Stomach (tissue), 9 donors: Measurements from ENCODE around the gene RARG. TPM values are rescaled to one million over a fixed set of nuclear protein-coding genes. Genes with fewer than 3 reads are reported as not detected.

Experiments used
- DNase-seq, 2 donors: peaks; one replicate each; pipeline versions ENCODE4 v3.0.0 to v3.0.0-alpha.2; 2013 to 2019
- H3K27ac ChIP-seq, 5 donors: fragments of 200-600 bp in 4 of 5; sonication (generic) in 4 of 5; one replicate each; pipeline ENCODE4 v1.5.1; 2013 to 2019; ENCODE audit warnings: mild to moderate bottlenecking in 1 of 5, moderate library complexity in 1 of 5
- H3K27me3 ChIP-seq, 3 donors: fragments of 200-600 bp; sonication (generic); one replicate each; pipeline ENCODE4 v1.5.1; 2017 to 2019; ENCODE audit warnings: mixed run types in 1 of 3
- H3K36me3 ChIP-seq, 4 donors: fragments of 200-600 bp; sonication (generic); 1 replicate in 3 of 4; 2 replicates in 1 of 4; pipeline ENCODE4 v1.5.1; 2016 to 2019
- H3K4me1 ChIP-seq, 4 donors: fragments of 200-600 bp; sonication (generic); one replicate each; pipeline ENCODE4 v1.5.1; 2016 to 2019
- H3K4me3 ChIP-seq, 4 donors: fragments of 200-600 bp; sonication (generic) in 3 of 4; one replicate each; pipeline ENCODE4 v1.5.1; 2016 to 2019; ENCODE audit warnings: mild to moderate bottlenecking in 1 of 4
- H3K9me3 ChIP-seq, 4 donors: fragments of 200-600 bp; sonication (generic); one replicate each; pipeline ENCODE4 v1.5.1; 2016 to 2019
- EP300 ChIP-seq: sonication (generic); formaldehyde crosslinking; IDR thresholded peaks from one replicate; pipeline ENCODE4 v1.6.1; 2017; ENCODE audit warnings: antibody characterized with exemption
- POLR2A ChIP-seq, 4 donors: fragments of 450-650 bp; IDR thresholded peaks; one replicate each; pipeline ENCODE4 v1.6.1; 2016; ENCODE audit warnings: antibody characterized with exemption in 4 of 4, control low read depth in 2 of 4, mild to moderate bottlenecking in 1 of 4, moderate library complexity in 1 of 4
- POLR2AphosphoS5 ChIP-seq, 3 donors: sonication (generic); formaldehyde crosslinking; IDR thresholded peaks; one replicate each; pipeline ENCODE4 v1.6.1; 2016; ENCODE audit warnings: antibody characterized with exemption in 3 of 3
- WGBS, 5 donors: extraction: QIAGEN DNeasy Blood & Tissue Kit in 3 of 5; methylation state at CpG; one replicate each; pipeline versions ENCODE4 v1.1.5 to v1.1.7; 2013 to 2018; 5-methylcytosine and 5-hydroxymethylcytosine counted together
- intact Hi-C: fragments of 100-400 bp; cut with DNase I; formaldehyde crosslinking; loops from one replicate; pipeline ENCODE4 v1.15.1; 2023; ENCODE audit warnings: low total_unique reads
- polyA plus RNA-seq, 3 donors: library from polyadenylated mRNA; stranded (reverse); fragments of 200-250 nt; gene quantifications; one replicate each; pipeline ENCODE4 v1.2.3, GENCODE V29; 2013
- total RNA-seq, 5 donors: library from RNA; depleted of rRNA; stranded (reverse); fragments of >200 nt; gene quantifications; one replicate each; pipeline versions ENCODE4 v1.1.0 to v1.2.3, GENCODE V29; 2014 to 2016
- TF ChIP-seq, protein P1 (sequence below), 7 experiments: fragments of 450-650 bp in 4 of 7; fragments of 200-600 bp in 3 of 7; sonication (generic) in 3 of 7; IDR thresholded peaks; one replicate each; pipeline ENCODE4 v1.5.1; 2016 to 2019; ENCODE audit warnings: antibody characterized with exemption in 7 of 7, control low read depth in 2 of 7, mild to moderate bottlenecking in 1 of 7
- donor health status: healthy with polysubstance abuse.
- donor health status: Bipolar disorder and iron deficiency.
- donor health status: healthy.

Gene RARG
- total and polyA plus RNA-seq, 8 donors, result 2.0 to 37.7 (median 9.6) TPM

DNA sequence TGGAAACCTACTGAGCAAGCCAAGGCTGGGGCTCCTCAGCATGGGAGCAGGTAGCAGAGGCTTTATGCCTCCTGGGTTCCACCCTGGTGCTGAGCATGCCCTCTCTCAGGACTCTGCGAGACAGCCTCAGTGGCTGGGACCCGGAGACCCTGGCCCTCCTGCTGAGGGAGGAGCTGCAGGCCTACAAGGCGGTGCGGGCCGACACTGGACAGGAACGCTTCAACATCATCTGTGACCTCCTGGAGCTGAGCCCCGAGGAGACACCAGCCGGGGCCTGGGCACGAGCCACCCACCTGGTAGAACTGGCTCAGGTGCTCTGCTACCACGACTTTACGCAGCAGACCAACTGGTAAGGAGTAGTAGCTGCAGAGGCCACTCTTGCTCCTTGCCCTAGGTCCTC, 44.5 kb upstream of the RARG start:
- no peak for DNase-seq
- WGBS, 5 donors, result 90 to 99% (median 95%) methylated on average over 6 to 11 of the region's 11 CpGs
- H3K27me3 ChIP-seq, result no peaks in the 10 kb centered on the region
- H3K4me1 ChIP-seq, result no peaks in the 10 kb centered on the region
- intact Hi-C loops, result no loop called here
- TF ChIP-seq EP300, result no peak
- TF ChIP-seq, protein P1, sequence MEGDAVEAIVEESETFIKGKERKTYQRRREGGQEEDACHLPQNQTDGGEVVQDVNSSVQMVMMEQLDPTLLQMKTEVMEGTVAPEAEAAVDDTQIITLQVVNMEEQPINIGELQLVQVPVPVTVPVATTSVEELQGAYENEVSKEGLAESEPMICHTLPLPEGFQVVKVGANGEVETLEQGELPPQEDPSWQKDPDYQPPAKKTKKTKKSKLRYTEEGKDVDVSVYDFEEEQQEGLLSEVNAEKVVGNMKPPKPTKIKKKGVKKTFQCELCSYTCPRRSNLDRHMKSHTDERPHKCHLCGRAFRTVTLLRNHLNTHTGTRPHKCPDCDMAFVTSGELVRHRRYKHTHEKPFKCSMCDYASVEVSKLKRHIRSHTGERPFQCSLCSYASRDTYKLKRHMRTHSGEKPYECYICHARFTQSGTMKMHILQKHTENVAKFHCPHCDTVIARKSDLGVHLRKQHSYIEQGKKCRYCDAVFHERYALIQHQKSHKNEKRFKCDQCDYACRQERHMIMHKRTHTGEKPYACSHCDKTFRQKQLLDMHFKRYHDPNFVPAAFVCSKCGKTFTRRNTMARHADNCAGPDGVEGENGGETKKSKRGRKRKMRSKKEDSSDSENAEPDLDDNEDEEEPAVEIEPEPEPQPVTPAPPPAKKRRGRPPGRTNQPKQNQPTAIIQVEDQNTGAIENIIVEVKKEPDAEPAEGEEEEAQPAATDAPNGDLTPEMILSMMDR (IDR thresholded peaks at IDR 0.05), result no peak
- TF ChIP-seq POLR2A (IDR thresholded peaks at IDR 0.05), result no peak
- TF ChIP-seq POLR2AphosphoS5 (IDR thresholded peaks at IDR 0.05), result no peak
- peaks cover 0 to 23% (median 0%) of the 10 kb centered on the region in 4 donors for H3K36me3 ChIP-seq
- H3K4me3 ChIP-seq, result no peak overlapping the region
- no peak overlapping the region for H3K27ac ChIP-seq
- no peaks in the 10 kb centered on the region for H3K9me3 ChIP-seq

DNA sequence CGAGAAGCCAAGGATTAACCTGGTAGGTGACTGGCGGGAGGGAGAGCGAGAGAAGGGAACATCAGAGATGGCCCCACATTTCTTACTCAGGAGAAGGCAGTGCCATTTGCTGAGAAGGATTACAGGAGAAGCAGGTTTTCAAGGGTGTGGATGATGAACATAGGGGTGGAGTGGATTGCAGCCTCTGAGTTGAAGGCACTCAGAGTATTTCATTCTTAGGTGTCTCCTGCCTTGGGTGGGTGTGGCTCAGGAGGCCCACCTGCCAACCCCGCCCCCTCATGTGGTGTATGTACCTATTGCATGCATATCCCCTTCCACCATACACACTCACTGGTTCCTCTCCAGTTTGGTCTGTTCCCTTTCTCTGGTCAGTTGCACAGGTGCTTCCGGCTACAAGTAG, 42.4 kb upstream of the RARG start:
- WGBS, 5 donors, result 90 to 99% (median 97%) methylated on average over 5 of the region's 5 CpGs
- TF ChIP-seq EP300, result no peak
- no peak for TF ChIP-seq POLR2A (IDR thresholded peaks at IDR 0.05)
- no peak for TF ChIP-seq POLR2AphosphoS5 (IDR thresholded peaks at IDR 0.05)
- TF ChIP-seq, protein P1 (IDR thresholded peaks at IDR 0.05), result no peak
- Histone ChIP-seq H3K4me1 (peaks cover 0 to 8% (median 0%) of the 10 kb centered on the region in 4 donors), H3K4me3 (no peak overlapping the region), H3K9me3 (no peaks in the 10 kb centered on the region), H3K27ac (no peak overlapping the region), H3K36me3 (peaks cover 0 to 15% (median 0%) of the 10 kb centered on the region in 4 donors), H3K27me3 (no peaks in the 10 kb centered on the region)
- DNase-seq, result no peak
- intact Hi-C loops, result no loop called here

DNA sequence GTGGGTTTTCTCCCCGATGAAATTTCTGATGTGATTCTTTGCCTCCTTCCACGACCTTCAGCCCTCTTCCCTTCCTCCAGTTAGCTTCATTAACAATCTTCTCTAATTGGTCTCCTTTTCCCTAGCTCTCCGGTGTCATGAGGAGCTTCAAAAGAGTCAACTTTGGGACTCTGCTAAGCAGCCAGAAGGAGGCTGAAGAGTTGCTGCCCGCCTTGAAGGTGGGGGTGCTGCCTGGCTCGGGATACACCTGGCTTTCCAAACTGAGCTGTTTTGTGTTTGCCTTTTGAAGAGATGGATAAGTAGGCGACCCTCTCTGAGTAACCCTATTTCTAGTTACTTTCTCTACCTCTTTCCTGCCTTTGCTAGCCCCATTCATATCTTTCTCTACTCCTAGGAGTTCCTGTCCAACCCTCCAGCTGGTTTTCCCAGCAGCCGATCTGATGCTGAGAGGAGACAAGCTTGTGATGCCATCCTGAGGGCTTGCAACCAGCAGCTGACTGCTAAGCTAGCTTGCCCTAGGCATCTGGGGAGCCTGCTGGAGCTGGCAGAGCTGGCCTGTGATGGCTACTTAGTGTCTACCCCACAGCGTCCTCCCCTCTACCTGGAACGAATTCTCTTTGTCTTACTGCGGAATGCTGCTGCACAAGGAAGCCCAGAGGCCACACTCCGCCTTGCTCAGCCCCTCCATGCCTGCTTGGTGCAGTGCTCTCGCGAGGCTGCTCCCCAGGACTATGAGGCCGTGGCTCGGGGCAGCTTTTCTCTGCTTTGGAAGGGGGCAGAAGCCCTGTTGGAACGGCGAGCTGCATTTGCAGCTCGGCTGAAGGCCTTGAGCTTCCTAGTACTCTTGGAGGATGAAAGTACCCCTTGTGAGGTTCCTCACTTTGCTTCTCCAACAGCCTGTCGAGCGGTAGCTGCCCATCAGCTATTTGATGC, 36.9 kb upstream of the RARG start:
- Histone ChIP-seq H3K4me3 (peak overlapping the region; percentile 51 to 93 (median 74)), H3K36me3 (no peaks in the 10 kb centered on the region), H3K27me3 (no peaks in the 10 kb centered on the region), H3K4me1 (peaks cover 7 to 28% (median 16%) of the 10 kb centered on the region in 4 donors), H3K9me3 (no peaks in the 10 kb centered on the region), H3K27ac (peak overlapping the region in 3 of 5 donors; percentile 36 to 71 (median 41))
- DNase-seq, result no peak
- 53 to 58% (median 57%) methylated on average over 19 to 20 of the region's 20 CpGs for WGBS, 5 donors
- intact Hi-C loops, result no loop called here
- no peak for TF ChIP-seq POLR2AphosphoS5 (IDR thresholded peaks at IDR 0.05)
- TF ChIP-seq EP300, result no peak
- TF ChIP-seq, protein P1 (IDR thresholded peaks at IDR 0.05), result no peak
- no peak for TF ChIP-seq POLR2A (IDR thresholded peaks at IDR 0.05)

DNA sequence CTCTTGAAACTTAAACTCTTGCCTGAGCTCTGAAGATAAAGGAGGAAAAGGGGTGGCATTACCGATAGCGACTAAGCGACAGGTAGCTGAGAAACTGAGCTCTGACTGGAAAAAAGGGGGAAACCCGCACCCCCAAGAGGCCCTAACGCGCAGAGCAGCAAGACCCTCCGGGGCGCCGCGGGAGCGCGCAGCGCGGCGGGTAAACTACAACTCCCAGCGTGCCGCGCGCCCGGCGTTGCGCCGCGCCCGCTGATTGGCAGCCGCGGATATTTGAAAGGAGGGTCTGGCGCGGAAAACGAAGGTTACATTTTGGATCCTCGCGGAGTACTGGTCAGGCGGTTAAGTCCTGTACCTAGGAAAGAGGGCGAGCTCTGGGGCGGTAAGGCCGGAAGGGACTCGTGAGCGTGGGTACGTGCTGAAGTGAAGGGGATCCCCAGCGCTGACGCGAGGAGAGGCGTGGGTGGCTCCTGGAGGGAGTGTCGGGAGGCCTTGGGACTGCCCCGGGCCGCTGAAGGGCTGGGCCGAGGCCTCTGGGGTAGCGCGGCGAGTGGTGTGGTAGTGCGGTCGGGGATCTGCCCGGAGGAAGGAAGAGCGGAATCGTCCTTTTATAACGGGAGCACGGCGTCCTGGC, 36.1 kb upstream of the RARG start, which contains the start of gene ESPL1:
Gene ESPL1, plus strand, starts transcription at position 301 of the 631 bp plus-strand sequence. CDS start 468 bp downstream, outside the sequence.
- DNase-seq, result peak; percentile 75 to 94
- H3K4me1 ChIP-seq, result peaks cover 7 to 28% (median 16%) of the 10 kb centered on the region in 4 donors
- H3K27ac ChIP-seq, result peak within 1 kb of the TSS in 4 of 5 donors; percentile 36 to 71 (median 54)
- no peaks in the 10 kb centered on the region for H3K36me3 ChIP-seq
- intact Hi-C loops, result no loop called here
- H3K9me3 ChIP-seq, result no peaks in the 10 kb centered on the region
- no peak for TF ChIP-seq POLR2A (IDR thresholded peaks at IDR 0.05)
- TF ChIP-seq, protein P1 (IDR thresholded peaks at IDR 0.05), result peak in 2 of 7 experiments; percentile 15 to 30
- peak in 1 of 3 donors; percentile 14 for TF ChIP-seq POLR2AphosphoS5 (IDR thresholded peaks at IDR 0.05)
- no peaks in the 10 kb centered on the region for H3K27me3 ChIP-seq
- 0 to 1% (median 0%) methylated on average over 55 to 58 of the region's 58 CpGs for WGBS, 5 donors
- peak within 1 kb of the TSS; percentile 51 to 93 (median 74) for H3K4me3 ChIP-seq
